Measurements from ENCODE around the gene CDK10.

The CDK10 gene

DNA sequence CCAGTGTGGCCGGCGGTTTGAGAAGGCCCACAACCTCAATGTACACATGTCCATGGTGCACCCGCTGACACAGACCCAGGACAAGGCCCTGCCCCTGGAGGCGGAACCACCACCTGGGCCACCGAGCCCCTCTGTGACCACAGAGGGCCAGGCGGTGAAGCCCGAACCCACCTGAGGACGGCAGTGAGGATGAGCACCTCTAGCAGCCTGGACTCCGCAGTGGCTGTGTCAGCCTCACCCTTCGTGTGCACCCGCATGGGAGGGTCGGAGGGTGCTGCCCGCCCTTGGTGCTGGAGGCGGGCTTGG, 51.5 kb downstream of the CDK10 start:
- DNase-seq, result no peak

DNA sequence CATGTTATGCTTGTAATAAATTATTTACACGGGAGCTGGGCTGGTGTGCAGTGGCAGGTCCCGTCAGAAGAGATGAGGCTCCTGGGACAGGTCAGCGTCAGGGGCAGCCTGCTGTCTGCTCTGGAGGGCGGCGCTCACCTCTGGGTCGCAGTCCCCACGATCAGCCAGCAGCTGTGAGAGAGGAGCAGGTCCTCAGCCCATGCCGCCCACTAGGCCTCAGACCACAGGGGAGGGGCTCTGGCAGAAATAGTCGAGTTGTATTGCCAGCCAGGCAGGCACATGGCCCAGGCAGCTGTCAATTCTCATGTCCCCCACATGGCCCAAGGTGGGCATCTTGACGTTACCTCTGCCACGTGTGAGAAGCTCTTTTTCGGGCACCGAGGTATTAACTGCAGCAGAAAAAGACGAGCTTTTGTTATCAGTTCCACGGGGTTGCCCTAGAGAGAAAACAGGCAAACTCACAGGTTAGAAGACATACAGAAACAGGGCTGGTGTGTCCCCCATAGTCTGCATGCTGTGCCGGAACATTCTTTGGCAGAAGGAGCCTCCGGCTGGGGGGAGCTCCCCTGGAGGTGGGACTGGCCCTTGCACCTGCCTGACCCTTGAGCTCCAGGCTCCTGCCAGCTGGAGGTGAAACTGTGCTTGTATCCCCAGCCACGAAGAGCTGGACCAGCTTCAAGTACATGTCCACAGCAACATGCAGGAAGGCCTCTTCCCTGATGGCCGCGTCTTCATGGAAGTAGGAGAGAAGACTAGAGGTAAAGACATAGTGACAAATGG, 52.2 kb downstream of the CDK10 start:
- DNase-seq, result no peak

DNA sequence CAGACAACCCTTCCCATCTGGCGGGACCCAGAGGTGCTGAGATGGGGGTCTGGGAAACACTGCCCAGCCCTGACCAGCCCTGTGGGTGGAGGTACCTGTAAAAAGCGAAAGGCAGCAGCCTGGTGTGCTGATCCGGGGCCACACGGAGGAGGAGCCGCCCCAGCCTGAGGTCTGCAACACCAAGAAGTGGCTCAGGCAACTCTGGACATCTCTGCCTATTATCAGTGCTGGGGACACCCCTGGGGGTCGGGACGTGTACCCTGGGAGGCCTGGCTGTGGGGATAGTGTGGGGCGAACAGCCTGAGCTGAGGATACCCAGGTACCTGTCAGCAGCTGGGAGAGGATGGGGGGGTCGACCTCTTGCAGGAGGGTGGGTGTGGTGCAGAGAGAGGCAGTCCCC, 52.9 kb downstream of the CDK10 start:
- no peak for DNase-seq

DNA sequence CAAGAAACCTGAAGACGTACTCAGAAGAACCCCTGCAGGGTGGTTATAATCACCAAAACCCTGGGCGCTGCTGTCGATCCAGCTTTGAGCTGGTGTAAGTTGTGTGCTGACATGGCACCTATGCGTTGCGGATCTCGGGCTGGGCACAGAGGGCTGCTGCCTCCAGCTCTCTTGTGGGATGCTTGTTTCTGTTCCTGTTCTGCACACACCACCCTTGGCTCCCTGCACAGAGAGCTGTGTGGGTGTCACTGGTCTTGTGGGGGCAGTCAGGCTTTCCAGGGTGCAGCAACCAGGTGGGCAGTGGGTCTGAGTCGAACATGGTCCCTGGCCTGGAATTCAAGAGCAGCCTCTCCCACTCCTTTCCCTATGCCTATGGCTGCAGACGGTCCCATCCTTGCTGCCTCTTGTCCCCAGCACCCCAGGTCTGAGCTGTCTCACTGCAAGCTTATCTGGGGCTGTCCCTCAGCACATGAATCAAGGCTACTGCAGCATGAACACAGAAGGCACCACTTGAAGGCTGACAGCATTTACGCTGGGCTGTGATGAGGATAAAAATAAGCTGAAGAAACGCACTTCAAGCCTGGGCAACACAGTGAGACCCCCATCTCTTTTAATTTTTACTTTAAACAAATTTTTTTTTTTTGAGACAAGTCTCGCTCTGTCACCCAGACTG, 55.0 kb downstream of the CDK10 start:
- no peak for DNase-seq

DNA sequence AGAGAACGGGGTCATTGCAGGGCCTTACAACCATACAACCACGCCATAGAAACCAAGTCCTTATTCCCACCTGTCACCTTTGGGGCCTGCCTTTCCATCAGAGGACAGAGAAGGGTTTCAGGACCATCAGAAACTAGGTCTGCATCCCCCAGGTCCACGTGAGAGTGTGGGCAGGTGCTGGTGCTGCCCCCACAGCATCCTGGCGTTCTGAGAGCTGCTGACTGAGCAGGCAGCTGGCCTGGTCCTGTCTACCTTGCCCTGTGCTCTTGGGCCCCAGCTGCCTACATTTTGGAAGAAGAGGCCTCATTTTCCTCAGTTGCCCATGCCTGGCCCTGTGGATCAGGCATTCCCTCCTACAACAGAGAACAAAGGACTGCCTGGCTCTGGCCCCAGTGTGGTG, 56.5 kb downstream of the CDK10 start:
- DNase-seq, result no peak

DNA sequence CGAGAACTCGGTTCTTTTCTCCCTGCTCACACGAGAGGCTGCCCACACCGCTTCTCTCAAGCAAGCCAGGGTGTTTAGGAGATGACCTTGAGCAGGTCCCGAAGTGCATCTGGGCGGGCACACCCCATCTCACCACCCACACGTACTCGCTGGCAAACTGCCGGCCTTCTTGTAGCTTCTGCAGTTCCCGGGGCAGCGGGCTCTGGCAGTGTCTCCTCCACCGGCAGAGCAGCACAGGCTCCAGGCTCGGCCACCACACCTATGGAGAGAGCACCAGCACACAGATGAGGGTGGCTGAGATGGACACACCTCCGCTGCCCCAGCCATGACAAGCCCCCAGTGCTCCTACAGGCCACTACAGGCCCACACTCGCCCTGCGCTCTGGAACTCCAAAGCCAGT, 58.3 kb downstream of the CDK10 start:
- no peak for DNase-seq

Measured in DMS153 (cell line).